Transverse colon (tissue), 4 donors: ENCODE results near the gene GNRH2.

Source experiments
- EP300 ChIP-seq: sonication (generic); formaldehyde crosslinking; IDR thresholded peaks from one replicate; pipeline ENCODE4 v1.6.1; 2017; ENCODE audit warnings: antibody characterized with exemption, low read depth
- POLR2A ChIP-seq: fragments of 450-650 bp; IDR thresholded peaks from one replicate; pipeline ENCODE4 v1.6.1; 2016; ENCODE audit warnings: antibody characterized with exemption, mild to moderate bottlenecking, moderate library complexity
- POLR2AphosphoS5 ChIP-seq, 3 donors: sonication (generic); formaldehyde crosslinking; IDR thresholded peaks; one replicate each; pipeline ENCODE4 v1.6.1; 2016; ENCODE audit warnings: antibody characterized with exemption in 3 of 3
- TF ChIP-seq, protein P1 (sequence below), 5 experiments: fragments of 200-600 bp in 3 of 5; fragments of 450-650 bp in 2 of 5; sonication (generic) in 3 of 5; IDR thresholded peaks; 1 replicate in 2 of 5; 2 replicates in 3 of 5; pipeline ENCODE4 v1.5.1; 2016 to 2017; ENCODE audit warnings: antibody characterized with exemption in 5 of 5, inconsistent platforms in 3 of 5, mild to moderate bottlenecking in 2 of 5, moderate library complexity in 1 of 5

- TF ChIP-seq, protein P1, sequence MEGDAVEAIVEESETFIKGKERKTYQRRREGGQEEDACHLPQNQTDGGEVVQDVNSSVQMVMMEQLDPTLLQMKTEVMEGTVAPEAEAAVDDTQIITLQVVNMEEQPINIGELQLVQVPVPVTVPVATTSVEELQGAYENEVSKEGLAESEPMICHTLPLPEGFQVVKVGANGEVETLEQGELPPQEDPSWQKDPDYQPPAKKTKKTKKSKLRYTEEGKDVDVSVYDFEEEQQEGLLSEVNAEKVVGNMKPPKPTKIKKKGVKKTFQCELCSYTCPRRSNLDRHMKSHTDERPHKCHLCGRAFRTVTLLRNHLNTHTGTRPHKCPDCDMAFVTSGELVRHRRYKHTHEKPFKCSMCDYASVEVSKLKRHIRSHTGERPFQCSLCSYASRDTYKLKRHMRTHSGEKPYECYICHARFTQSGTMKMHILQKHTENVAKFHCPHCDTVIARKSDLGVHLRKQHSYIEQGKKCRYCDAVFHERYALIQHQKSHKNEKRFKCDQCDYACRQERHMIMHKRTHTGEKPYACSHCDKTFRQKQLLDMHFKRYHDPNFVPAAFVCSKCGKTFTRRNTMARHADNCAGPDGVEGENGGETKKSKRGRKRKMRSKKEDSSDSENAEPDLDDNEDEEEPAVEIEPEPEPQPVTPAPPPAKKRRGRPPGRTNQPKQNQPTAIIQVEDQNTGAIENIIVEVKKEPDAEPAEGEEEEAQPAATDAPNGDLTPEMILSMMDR (IDR thresholded peaks at IDR 0.05) = no peak
- TF ChIP-seq POLR2A (no peak), POLR2AphosphoS5 (IDR thresholded peaks at IDR 0.05) (no peak), EP300 (no peak)
Observed at GRCh38 chr20:3071266-3071609, 27.8 kb downstream of the GNRH2 start.
